IPS-NIHi7 (cell line): ENCODE results near the gene TTC31.

Source experiments
- DNase-seq: peaks from one replicate; pipeline ENCODE4 v3.0.0; 2012; ENCODE audit warnings: mixed read lengths; ENCODE audit errors: extremely low spot score

Gene TTC31

GRCh38 chr2:74526649-74527230, 43.9 kb downstream of the TTC31 start:
- no peak for DNase-seq

GRCh38 chr2:74527741-74528140, 44.9 kb downstream of the TTC31 start:
- DNase-seq, result no peak

GRCh38 chr2:74528600-74529356, 45.9 kb downstream of the TTC31 start:
- DNase-seq, result no peak

GRCh38 chr2:74529357-74530238, 46.7 kb downstream of the TTC31 start, which contains the start of the genes AUP1 and HTRA2:
Gene AUP1, minus strand, starts transcription at chr2:74529706. Its CDS starts 77 bp downstream, at chr2:74529629.
Gene HTRA2, plus strand, starts transcription at chr2:74529933. Its CDS starts 74 bp downstream, at chr2:74530007.
- peak; percentile 99 for DNase-seq

- peak; percentile 70 for DNase-seq
These were observed 47.6 kb downstream of the TTC31 start for GRCh38 chr2:74530239-74531187.

- DNase-seq, result no peak
These were observed 48.8 kb downstream of the TTC31 start for GRCh38 chr2:74531666-74532065.

- DNase-seq, result no peak
These were observed 49.3 kb downstream of the TTC31 start for GRCh38 chr2:74532222-74532621.

- DNase-seq, result no peak
These were observed 50.6 kb downstream of the TTC31 start for GRCh38 chr2:74533464-74533863.

GRCh38 chr2:74534411-74534810, 51.5 kb downstream of the TTC31 start:
- DNase-seq, result no peak

- DNase-seq, result no peak
These were observed 52.6 kb downstream of the TTC31 start for GRCh38 chr2:74535440-74535965.

- no peak for DNase-seq
These were observed 53.5 kb downstream of the TTC31 start for GRCh38 chr2:74536166-74536950.

- DNase-seq, result no peak
These were observed 54.3 kb downstream of the TTC31 start for GRCh38 chr2:74537140-74537539.

- no peak for DNase-seq
These were observed 56.0 kb downstream of the TTC31 start for GRCh38 chr2:74538881-74539339.

GRCh38 chr2:74540291-74540690, 57.4 kb downstream of the TTC31 start:
- DNase-seq, result no peak

GRCh38 chr2:74542978-74543377, 60.1 kb downstream of the TTC31 start:
- no peak for DNase-seq
